ENCODE results near the gene CAMK4.
"Not testable (repeated sequence)": the region's sequence is repeated elsewhere in the genome, so short reads cannot be mapped to it uniquely, and the experiment has no call there.

The CAMK4 gene

GRCh38 chr5:111295649-111296048 is 71.5 kb downstream of the CAMK4 start:
- Histone ChIP-seq H3K4me2 (ENCODE audit: low read length) (no peak overlapping the region), H3K9ac (ENCODE audit: low read depth, low read length) (no peak overlapping the region), H3K27me3 (ENCODE audit: control insufficient read depth, insufficient read depth, low read length) (no peaks in the 10 kb centered on the region), H3K4me1 (ENCODE audit: control insufficient read depth, insufficient read depth, low read length) (no peaks in the 10 kb centered on the region), H3K4me3 (ENCODE audit: low read length) (no peak overlapping the region), H3K36me3 (ENCODE audit: insufficient read depth, low read length) (no peaks in the 10 kb centered on the region), H3K9me3 (replicated peaks; ENCODE audit: low read length) (no peaks in the 10 kb centered on the region)

DNA sequence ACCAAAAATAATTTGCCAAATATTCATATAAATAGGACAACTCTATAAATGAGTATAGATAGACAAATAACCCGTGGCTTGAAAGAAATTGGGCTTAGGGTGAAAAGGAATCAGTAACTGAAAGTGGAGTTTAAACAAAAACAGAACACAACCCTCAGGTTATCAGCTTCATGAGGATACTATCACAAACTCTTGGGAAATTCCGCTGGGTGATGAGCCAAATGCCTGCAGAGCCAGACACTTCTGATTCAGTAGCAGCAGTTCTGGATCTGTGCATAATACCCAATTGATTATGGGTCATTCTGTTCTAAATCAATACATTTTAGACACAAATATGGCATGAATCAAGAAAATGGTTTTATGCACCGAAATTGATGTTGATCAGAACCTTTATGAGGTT is 72.4 kb downstream of the CAMK4 start:
- no peaks in the 10 kb centered on the region for H3K27me3 ChIP-seq (ENCODE audit: control insufficient read depth, insufficient read depth, low read length)
- no peaks in the 10 kb centered on the region for H3K4me1 ChIP-seq (ENCODE audit: control insufficient read depth, insufficient read depth, low read length)
- H3K4me3 ChIP-seq (ENCODE audit: low read length), result no peak overlapping the region
- no peak overlapping the region for H3K4me2 ChIP-seq (ENCODE audit: low read length)
- no peak overlapping the region for H3K9ac ChIP-seq (ENCODE audit: low read depth, low read length)
- H3K36me3 ChIP-seq (ENCODE audit: insufficient read depth, low read length), result no peaks in the 10 kb centered on the region
- no peaks in the 10 kb centered on the region for H3K9me3 ChIP-seq (replicated peaks; ENCODE audit: low read length)

DNA sequence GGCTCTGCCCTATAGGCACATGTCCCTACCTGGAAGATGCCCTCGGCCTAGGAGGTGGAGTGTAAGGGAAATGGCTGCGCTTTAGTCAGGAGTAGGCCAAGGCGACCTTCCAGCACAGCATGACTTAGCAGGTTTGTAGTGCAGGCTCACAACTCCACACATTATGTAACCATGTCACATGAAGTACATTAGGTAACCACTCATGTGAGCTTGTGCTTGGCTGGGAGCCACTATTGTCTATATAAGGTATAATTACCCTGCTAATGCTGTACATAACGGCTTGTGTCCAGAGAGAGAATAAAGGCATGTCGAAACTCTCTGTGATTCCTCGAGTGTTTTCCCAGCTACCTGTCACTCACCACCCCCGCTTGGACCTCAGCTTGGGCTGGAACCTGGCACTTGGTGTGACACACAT is 74.9 kb downstream of the CAMK4 start:
- no peaks in the 10 kb centered on the region for H3K4me1 ChIP-seq (ENCODE audit: control insufficient read depth, insufficient read depth, low read length)
- no peaks in the 10 kb centered on the region for H3K9me3 ChIP-seq (replicated peaks; ENCODE audit: low read length)
- no peak overlapping the region for H3K9ac ChIP-seq (ENCODE audit: low read depth, low read length)
- no peak overlapping the region for H3K4me2 ChIP-seq (ENCODE audit: low read length)
- H3K36me3 ChIP-seq (ENCODE audit: insufficient read depth, low read length), result no peaks in the 10 kb centered on the region
- no peaks in the 10 kb centered on the region for H3K27me3 ChIP-seq (ENCODE audit: control insufficient read depth, insufficient read depth, low read length)
- H3K4me3 ChIP-seq (ENCODE audit: low read length), result no peak overlapping the region

DNA sequence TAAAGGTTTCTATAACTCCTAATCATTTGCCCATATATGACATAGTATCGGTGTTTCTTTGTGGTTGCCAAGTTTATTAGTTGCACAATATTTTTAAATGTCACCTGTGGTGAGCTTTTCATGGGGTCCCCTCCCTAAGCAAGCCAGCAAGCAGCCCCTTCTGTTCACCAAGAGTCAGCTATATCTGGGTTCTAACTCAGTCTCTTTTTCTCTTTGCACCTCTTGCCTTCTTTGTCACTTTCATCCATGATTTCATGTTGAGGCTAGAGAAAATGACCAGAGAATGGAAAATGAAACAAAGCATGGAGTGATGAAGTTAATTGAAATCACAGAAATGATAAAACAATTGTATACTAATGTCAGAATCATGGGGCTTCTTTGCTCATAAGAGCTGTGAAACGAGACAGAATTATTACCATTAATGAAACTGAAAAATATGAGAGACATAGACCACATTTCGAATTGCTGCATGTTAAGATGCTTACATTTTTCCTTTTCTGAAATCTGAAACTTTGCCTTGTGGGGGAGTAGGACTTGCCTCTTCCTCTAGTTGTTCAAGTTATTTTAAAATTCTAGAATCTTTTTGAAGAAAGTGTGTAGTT is 75.7 kb downstream of the CAMK4 start:
- H3K36me3 ChIP-seq (ENCODE audit: insufficient read depth, low read length), result no peaks in the 10 kb centered on the region
- H3K4me3 ChIP-seq (ENCODE audit: low read length), result no peak overlapping the region
- H3K9me3 ChIP-seq (replicated peaks; ENCODE audit: low read length), result no peaks in the 10 kb centered on the region
- H3K4me2 ChIP-seq (ENCODE audit: low read length), result no peak overlapping the region
- no peaks in the 10 kb centered on the region for H3K27me3 ChIP-seq (ENCODE audit: control insufficient read depth, insufficient read depth, low read length)
- H3K9ac ChIP-seq (ENCODE audit: low read depth, low read length), result no peak overlapping the region
- H3K4me1 ChIP-seq (ENCODE audit: control insufficient read depth, insufficient read depth, low read length), result no peaks in the 10 kb centered on the region

GRCh38 chr5:111301264-111301663 is 77.1 kb downstream of the CAMK4 start:
- Histone ChIP-seq H3K4me2 (ENCODE audit: low read length) (no peak overlapping the region), H3K9ac (ENCODE audit: low read depth, low read length) (no peak overlapping the region), H3K4me1 (ENCODE audit: control insufficient read depth, insufficient read depth, low read length) (no peaks in the 10 kb centered on the region), H3K36me3 (ENCODE audit: insufficient read depth, low read length) (no peaks in the 10 kb centered on the region), H3K27me3 (ENCODE audit: control insufficient read depth, insufficient read depth, low read length) (no peaks in the 10 kb centered on the region), H3K4me3 (ENCODE audit: low read length) (no peak overlapping the region), H3K9me3 (replicated peaks; ENCODE audit: low read length) (no peaks in the 10 kb centered on the region)

- not testable (repeated sequence) for H3K9me3 ChIP-seq (replicated peaks; ENCODE audit: low read length); H3K36me3 ChIP-seq (ENCODE audit: insufficient read depth, low read length); H3K27me3 ChIP-seq (ENCODE audit: control insufficient read depth, insufficient read depth, low read length)
Observed at GRCh38 chr5:111302043-111302442, 77.9 kb downstream of the CAMK4 start.

DNA sequence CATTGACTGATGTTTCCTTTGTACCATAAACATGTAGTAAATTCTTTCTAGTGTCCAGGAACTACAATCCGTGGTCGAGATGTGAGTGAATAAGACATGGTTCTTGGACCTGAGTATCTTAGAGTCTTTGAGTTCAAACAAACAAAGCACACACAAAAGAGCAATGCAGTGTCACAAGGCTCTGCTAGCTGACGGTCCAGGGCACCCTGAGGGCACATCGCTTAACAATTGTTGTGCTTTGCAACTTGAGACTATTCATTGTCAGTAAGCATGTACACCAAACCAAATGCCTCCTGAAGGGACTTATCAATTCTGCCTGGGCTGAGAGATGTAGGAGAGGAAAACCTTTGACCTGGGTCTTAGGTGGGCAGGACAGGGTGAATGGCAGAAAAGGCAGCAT is 84.8 kb downstream of the CAMK4 start:
- no peaks in the 10 kb centered on the region for H3K9me3 ChIP-seq (replicated peaks; ENCODE audit: low read length)
- no peaks in the 10 kb centered on the region for H3K4me1 ChIP-seq (ENCODE audit: control insufficient read depth, insufficient read depth, low read length)
- no peak overlapping the region for H3K4me3 ChIP-seq (ENCODE audit: low read length)
- H3K4me2 ChIP-seq (ENCODE audit: low read length), result no peak overlapping the region
- no peaks in the 10 kb centered on the region for H3K36me3 ChIP-seq (ENCODE audit: insufficient read depth, low read length)
- no peak overlapping the region for H3K9ac ChIP-seq (ENCODE audit: low read depth, low read length)
- H3K27me3 ChIP-seq (ENCODE audit: control insufficient read depth, insufficient read depth, low read length), result no peaks in the 10 kb centered on the region

More at GRCh38 chr5:111302043-111302442, 77.9 kb downstream of the CAMK4 start:
- not testable (repeated sequence) for H3K4me1 ChIP-seq (ENCODE audit: control insufficient read depth, insufficient read depth, low read length); H3K9ac ChIP-seq (ENCODE audit: low read depth, low read length); H3K4me3 ChIP-seq (ENCODE audit: low read length); H3K4me2 ChIP-seq (ENCODE audit: low read length)

- no peaks in the 10 kb centered on the region for H3K27me3 ChIP-seq (ENCODE audit: control insufficient read depth, insufficient read depth, low read length)
- H3K4me3 ChIP-seq (ENCODE audit: low read length), result no peak overlapping the region
- H3K36me3 ChIP-seq (ENCODE audit: insufficient read depth, low read length), result no peaks in the 10 kb centered on the region
- H3K4me2 ChIP-seq (ENCODE audit: low read length), result no peak overlapping the region
- no peaks in the 10 kb centered on the region for H3K4me1 ChIP-seq (ENCODE audit: control insufficient read depth, insufficient read depth, low read length)
- H3K9me3 ChIP-seq (replicated peaks; ENCODE audit: low read length), result no peaks in the 10 kb centered on the region
- no peak overlapping the region for H3K9ac ChIP-seq (ENCODE audit: low read depth, low read length)
Observed at GRCh38 chr5:111309384-111309783, 85.2 kb downstream of the CAMK4 start.

DNA sequence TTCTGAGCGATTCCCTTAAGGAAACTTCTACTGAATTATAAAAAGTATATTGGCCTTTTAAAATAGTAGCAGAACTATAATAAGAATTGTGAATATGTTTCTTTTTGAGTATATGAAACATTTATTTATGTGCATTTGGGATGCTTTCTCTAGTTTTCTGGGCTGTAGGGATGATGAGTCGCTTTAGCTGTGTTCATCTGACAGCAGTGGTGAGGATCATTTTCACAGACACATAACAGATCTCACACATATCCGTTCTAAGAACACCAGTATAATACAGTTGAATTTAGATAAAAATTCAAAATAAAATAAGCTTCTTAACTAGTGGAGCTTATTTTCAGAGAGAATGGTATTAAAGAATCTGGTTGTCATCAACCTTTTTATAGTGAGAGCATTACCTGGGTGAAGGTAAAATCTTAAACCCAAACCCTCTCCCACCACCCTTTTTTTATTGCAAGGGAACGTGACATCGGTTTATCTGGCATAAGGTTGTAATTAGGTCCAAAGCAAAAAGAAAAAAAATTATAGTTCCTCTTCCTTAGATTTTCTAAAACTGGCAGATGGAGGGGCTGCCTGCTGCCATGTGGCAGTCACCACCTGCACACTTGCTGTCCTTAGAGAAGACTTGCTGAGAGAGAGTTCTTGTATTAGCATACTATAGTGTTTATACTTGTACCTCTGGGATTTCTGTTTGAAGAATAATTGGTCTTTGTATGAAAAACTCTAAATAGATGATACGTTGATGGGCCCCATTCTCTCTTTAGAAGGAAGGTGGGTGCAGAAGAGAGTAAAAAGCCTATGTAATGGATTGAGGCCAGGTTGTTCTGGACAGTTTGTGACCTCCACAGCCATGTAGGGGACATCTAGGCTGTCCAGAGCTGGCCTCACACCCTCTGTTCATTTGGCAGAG is 86.8 kb downstream of the CAMK4 start:
- H3K9me3 ChIP-seq (replicated peaks; ENCODE audit: low read length), result no peaks in the 10 kb centered on the region

GRCh38 chr5:111311666-111312065 is 87.5 kb downstream of the CAMK4 start:
- no peaks in the 10 kb centered on the region for H3K4me1 ChIP-seq (ENCODE audit: control insufficient read depth, insufficient read depth, low read length)

More for the DNA sequence above, 86.8 kb downstream of the CAMK4 start:
- no peak overlapping the region for H3K4me3 ChIP-seq (ENCODE audit: low read length)
- no peaks in the 10 kb centered on the region for H3K36me3 ChIP-seq (ENCODE audit: insufficient read depth, low read length)
- no peaks in the 10 kb centered on the region for H3K4me1 ChIP-seq (ENCODE audit: control insufficient read depth, insufficient read depth, low read length)
- H3K27me3 ChIP-seq (ENCODE audit: control insufficient read depth, insufficient read depth, low read length), result no peaks in the 10 kb centered on the region
- H3K9ac ChIP-seq (ENCODE audit: low read depth, low read length), result no peak overlapping the region
- no peak overlapping the region for H3K4me2 ChIP-seq (ENCODE audit: low read length)

GRCh38 chr5:111313017-111313724 is 89.0 kb downstream of the CAMK4 start:
- Histone ChIP-seq H3K4me3 (ENCODE audit: low read length) (no peak overlapping the region), H3K4me2 (ENCODE audit: low read length) (no peak overlapping the region), H3K9ac (ENCODE audit: low read depth, low read length) (no peak overlapping the region), H3K36me3 (ENCODE audit: insufficient read depth, low read length) (no peaks in the 10 kb centered on the region), H3K27me3 (ENCODE audit: control insufficient read depth, insufficient read depth, low read length) (no peaks in the 10 kb centered on the region), H3K4me1 (ENCODE audit: control insufficient read depth, insufficient read depth, low read length) (no peaks in the 10 kb centered on the region), H3K9me3 (replicated peaks; ENCODE audit: low read length) (no peaks in the 10 kb centered on the region)

More at GRCh38 chr5:111311666-111312065, 87.5 kb downstream of the CAMK4 start:
- Histone ChIP-seq H3K4me3 (ENCODE audit: low read length) (no peak overlapping the region), H3K4me2 (ENCODE audit: low read length) (no peak overlapping the region), H3K9me3 (replicated peaks; ENCODE audit: low read length) (no peaks in the 10 kb centered on the region), H3K9ac (ENCODE audit: low read depth, low read length) (no peak overlapping the region), H3K36me3 (ENCODE audit: insufficient read depth, low read length) (no peaks in the 10 kb centered on the region), H3K27me3 (ENCODE audit: control insufficient read depth, insufficient read depth, low read length) (no peaks in the 10 kb centered on the region)
